ENCODE results near the gene FOXN1.

DNA sequence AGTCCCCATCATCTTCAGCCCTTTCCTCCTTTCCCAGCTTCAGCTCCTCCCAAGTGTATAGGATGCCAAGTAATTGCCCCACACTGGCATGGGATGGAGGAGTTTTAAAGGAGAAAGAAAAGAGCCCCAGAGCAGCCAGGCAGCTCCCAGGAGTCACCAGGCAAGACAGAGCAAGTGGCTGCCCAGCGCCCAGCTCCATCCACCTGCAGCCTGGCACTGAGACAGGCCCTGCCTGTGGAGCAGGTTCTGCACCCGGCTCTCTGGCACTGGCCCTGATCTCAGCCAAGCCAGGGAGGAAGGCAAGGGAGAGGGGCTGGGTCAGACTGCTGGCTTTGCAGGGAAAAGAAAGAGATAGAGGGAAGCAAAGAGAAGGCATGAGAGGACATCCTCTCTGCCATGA is 21.7 kb downstream of the FOXN1 start:
- TF ChIP-seq ZNF274 (IDR thresholded peaks at IDR 0.05; ENCODE audit: low read depth, low read length) (no peak), SUZ12 (IDR thresholded peaks at IDR 0.05; ENCODE audit: extremely low read depth, insufficient read depth, insufficient read length) (no peak)

Measured in NT2/D1 (cell line).